Stimulated activated CD4-positive, alpha-beta T cell treated with anti-CD3 and anti-CD28 coated beads, Interleukin-12 subunit alpha, Interleukin-12 subunit beta, amount 100 ng/mL, for 4 hours (primary cell): ENCODE measurements around the gene CCL8.
"Not testable (repeated sequence)": the region's sequence is repeated elsewhere in the genome, so short reads cannot be mapped to it uniquely, and the experiment has no call there.

ENCODE experiments used
- DNase-seq: peaks from one replicate; pipeline ENCODE4 v3.0.0-alpha.2; 2020

CCL8 gene

GRCh38 chr17:34318474-34318873 is 761 bp upstream of the CCL8 start:
- no peak for DNase-seq

GRCh38 chr17:34321964-34322363 is 2.7 kb downstream of the CCL8 start:
- no peak for DNase-seq

GRCh38 chr17:34327580-34327979 is 8.3 kb downstream of the CCL8 start:
- not testable (repeated sequence) for DNase-seq

GRCh38 chr17:34337701-34338100 is 18.5 kb downstream of the CCL8 start:
- DNase-seq, result no peak

- no peak for DNase-seq
These were observed 20.0 kb downstream of the CCL8 start for GRCh38 chr17:34339138-34339770.

- DNase-seq, result no peak
These were observed 22.7 kb downstream of the CCL8 start for GRCh38 chr17:34341916-34342315.

GRCh38 chr17:34347063-34347462 is 27.8 kb downstream of the CCL8 start:
- no peak for DNase-seq

GRCh38 chr17:34349751-34350150 is 30.5 kb downstream of the CCL8 start:
- no peak for DNase-seq

GRCh38 chr17:34351096-34351495 is 31.9 kb downstream of the CCL8 start:
- DNase-seq, result no peak

- DNase-seq, result no peak
These were observed 33.0 kb downstream of the CCL8 start for GRCh38 chr17:34352191-34352590.

- no peak for DNase-seq
These were observed 35.4 kb downstream of the CCL8 start for GRCh38 chr17:34354637-34355036.

- DNase-seq, result no peak
These were observed 37.0 kb downstream of the CCL8 start, which contains the start of gene CCL13 for GRCh38 chr17:34356194-34356593. Gene CCL13 (plus strand): TSS chr17:34356480. CDS start chr17:34356527, 47 bp downstream.

- no peak for DNase-seq
These were observed 38.2 kb downstream of the CCL8 start for GRCh38 chr17:34357398-34357797.

- no peak for DNase-seq
These were observed 39.4 kb downstream of the CCL8 start for GRCh38 chr17:34358631-34359030.

GRCh38 chr17:34360601-34361270 is 41.5 kb downstream of the CCL8 start:
- DNase-seq, result no peak

GRCh38 chr17:34361478-34362061 is 42.3 kb downstream of the CCL8 start:
- peak; percentile 58 for DNase-seq

GRCh38 chr17:34363183-34363661 is 44.0 kb downstream of the CCL8 start, which contains the start of gene CCL1:
Gene CCL1 (minus strand): TSS chr17:34363233. CDS start chr17:34363161, 72 bp downstream.
- DNase-seq, result no peak

GRCh38 chr17:34364751-34365150 is 45.5 kb downstream of the CCL8 start:
- no peak for DNase-seq

GRCh38 chr17:34365340-34365739 is 46.1 kb downstream of the CCL8 start:
- no peak for DNase-seq

GRCh38 chr17:34366010-34366409 is 46.8 kb downstream of the CCL8 start:
- no peak for DNase-seq

- no peak for DNase-seq
These were observed 47.4 kb downstream of the CCL8 start for GRCh38 chr17:34366529-34367107.

GRCh38 chr17:34367486-34368195 is 48.4 kb downstream of the CCL8 start:
- no peak for DNase-seq
